IPS-NIHi11 (cell line): ENCODE data around the gene CHAF1B.

Source experiments
- DNase-seq: peaks from one replicate; pipeline ENCODE4 v3.0.0; 2012; ENCODE audit warnings: mixed read lengths, low spot score

Gene CHAF1B

GRCh38 chr21:36428761-36429432, 43.7 kb downstream of the CHAF1B start:
- no peak for DNase-seq

- DNase-seq, result peak; percentile 74
Observed at GRCh38 chr21:36429947-36430546, 44.9 kb downstream of the CHAF1B start.

- no peak for DNase-seq
Observed at GRCh38 chr21:36430841-36431240, 45.6 kb downstream of the CHAF1B start.

- DNase-seq, result no peak
Observed at GRCh38 chr21:36431252-36431651, 46.1 kb downstream of the CHAF1B start.

- no peak for DNase-seq
Observed at GRCh38 chr21:36433059-36433709, 48.0 kb downstream of the CHAF1B start.

- no peak for DNase-seq
Observed at GRCh38 chr21:36434144-36434543, 49.0 kb downstream of the CHAF1B start.

- DNase-seq, result no peak
Observed at GRCh38 chr21:36436829-36437744, 51.9 kb downstream of the CHAF1B start.

GRCh38 chr21:36437745-36438128, 52.5 kb downstream of the CHAF1B start:
- DNase-seq, result no peak

GRCh38 chr21:36441715-36442114, 56.5 kb downstream of the CHAF1B start:
- no peak for DNase-seq

- DNase-seq, result no peak
Observed at GRCh38 chr21:36446301-36446700, 61.1 kb downstream of the CHAF1B start.

- DNase-seq, result no peak
Observed at GRCh38 chr21:36450511-36450910, 65.3 kb downstream of the CHAF1B start.

GRCh38 chr21:36451506-36451905, 66.3 kb downstream of the CHAF1B start:
- no peak for DNase-seq

- no peak for DNase-seq
Observed at GRCh38 chr21:36452281-36452825, 67.2 kb downstream of the CHAF1B start.

- peak; percentile 50 for DNase-seq
Observed at GRCh38 chr21:36454093-36454531, 68.9 kb downstream of the CHAF1B start.

GRCh38 chr21:36454706-36455105, 69.5 kb downstream of the CHAF1B start:
- DNase-seq, result no peak

GRCh38 chr21:36456729-36457414, 71.7 kb downstream of the CHAF1B start:
- no peak for DNase-seq

GRCh38 chr21:36459098-36459497, 73.9 kb downstream of the CHAF1B start:
- no peak for DNase-seq

GRCh38 chr21:36460866-36461265, 75.7 kb downstream of the CHAF1B start:
- DNase-seq, result no peak

- DNase-seq, result no peak
Observed at GRCh38 chr21:36461277-36461917, 76.2 kb downstream of the CHAF1B start.

- DNase-seq, result no peak
Observed at GRCh38 chr21:36461918-36462486, 76.8 kb downstream of the CHAF1B start.

- no peak for DNase-seq
Observed at GRCh38 chr21:36463204-36463603, 78.0 kb downstream of the CHAF1B start.
